Ectodermal cell (in vitro differentiated cells): Measurements from ENCODE around the gene NRG3. TPM values are rescaled to one million over a fixed set of nuclear protein-coding genes. Genes with fewer than 3 reads are reported as not detected.

Experiments used
- H3K27ac ChIP-seq: 2 replicates; pipeline ENCODE4 v1.7.0; 2013; ENCODE audit warnings: mild to moderate bottlenecking, low read depth, low read length; ENCODE audit not compliant: insufficient read depth, poor library complexity, severe bottlenecking
- H3K27me3 ChIP-seq: 2 replicates; pipeline ENCODE4 v1.7.0; 2013; ENCODE audit warnings: mild to moderate bottlenecking, low read length; ENCODE audit not compliant: insufficient read depth, control insufficient read depth, poor library complexity, severe bottlenecking
- H3K36me3 ChIP-seq: one replicate; pipeline ENCODE4 v1.7.0; 2013; ENCODE audit warnings: low read length; ENCODE audit not compliant: control insufficient read depth, insufficient read depth
- H3K4me1 ChIP-seq: one replicate; pipeline ENCODE4 v1.7.0; 2013; ENCODE audit warnings: low read length; ENCODE audit not compliant: control insufficient read depth, insufficient read depth
- H3K4me3 ChIP-seq: 2 replicates; pipeline ENCODE4 v1.7.0; 2013; ENCODE audit warnings: low read depth, low read length, control low read depth; ENCODE audit not compliant: insufficient read depth
- H3K9me3 ChIP-seq: 2 replicates; pipeline ENCODE4 v1.7.0; 2013; ENCODE audit warnings: mild to moderate bottlenecking, low read length, moderate library complexity; ENCODE audit not compliant: control insufficient read depth
- WGBS, 2 experiments: methylation state at CpG; one replicate each; pipeline ENCODE4 v1.1.7; 2013; ENCODE audit warnings: missing lambda C conversion rate in 2 of 2; 5-methylcytosine and 5-hydroxymethylcytosine counted together
- polyA plus RNA-seq, 4 experiments: library from polyadenylated mRNA; stranded (reverse); fragments of 50-300 nt; gene quantifications; one replicate each; pipeline ENCODE4 v1.2.3, GENCODE V29; 2013

Gene NRG3
- polyA plus RNA-seq (2013, experiment 1 of 4): 7.9 TPM
- polyA plus RNA-seq (2013, experiment 2 of 4): 6.0 TPM
- polyA plus RNA-seq (2013, experiment 3 of 4): 5.5 TPM
- 5.8 TPM for polyA plus RNA-seq (2013, experiment 4 of 4)

DNA sequence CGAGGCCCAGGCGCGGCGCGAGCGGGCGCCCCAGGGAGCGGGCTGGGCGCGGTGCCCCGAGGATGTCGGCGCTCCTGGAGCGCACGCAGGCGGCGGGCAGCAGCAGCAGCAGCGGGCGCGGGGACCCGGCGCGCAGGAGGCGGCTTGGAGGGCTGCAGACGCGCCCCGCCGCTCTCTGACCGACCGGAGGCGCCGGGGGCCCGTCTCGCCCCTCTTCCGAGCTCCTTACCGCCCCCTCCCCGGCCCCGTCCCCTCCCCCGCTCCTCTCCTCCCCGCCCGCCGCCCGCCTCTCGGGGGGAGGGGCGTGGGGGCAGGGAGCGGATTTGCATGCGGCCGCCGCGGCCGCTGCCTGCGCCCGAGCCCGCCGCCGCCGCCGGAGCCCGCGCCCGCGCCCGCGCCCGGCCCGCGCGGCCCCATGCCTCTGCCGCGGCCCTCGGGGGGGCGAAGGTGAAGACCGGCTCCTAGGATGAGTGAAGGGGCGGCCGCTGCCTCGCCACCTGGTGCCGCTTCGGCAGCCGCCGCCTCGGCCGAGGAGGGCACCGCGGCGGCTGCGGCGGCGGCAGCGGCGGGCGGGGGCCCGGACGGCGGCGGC, at the start of gene NRG3:
NRG3 (plus strand) TSS at position 320 of the 592 bp plus-strand sequence.
- WGBS, 2 experiments: 0% methylated on average over 89 to 91 of the region's 95 CpGs
- H3K27me3 ChIP-seq: peaks cover 53% of the 10 kb centered on the region
- peak within 1 kb of the TSS; percentile 66 for H3K4me3 ChIP-seq
- H3K9me3 ChIP-seq: no peaks in the 10 kb centered on the region
- H3K36me3 ChIP-seq: no peaks in the 10 kb centered on the region
- no peak within 1 kb of the TSS for H3K27ac ChIP-seq
- H3K4me1 ChIP-seq: peaks cover 13% of the 10 kb centered on the region

DNA sequence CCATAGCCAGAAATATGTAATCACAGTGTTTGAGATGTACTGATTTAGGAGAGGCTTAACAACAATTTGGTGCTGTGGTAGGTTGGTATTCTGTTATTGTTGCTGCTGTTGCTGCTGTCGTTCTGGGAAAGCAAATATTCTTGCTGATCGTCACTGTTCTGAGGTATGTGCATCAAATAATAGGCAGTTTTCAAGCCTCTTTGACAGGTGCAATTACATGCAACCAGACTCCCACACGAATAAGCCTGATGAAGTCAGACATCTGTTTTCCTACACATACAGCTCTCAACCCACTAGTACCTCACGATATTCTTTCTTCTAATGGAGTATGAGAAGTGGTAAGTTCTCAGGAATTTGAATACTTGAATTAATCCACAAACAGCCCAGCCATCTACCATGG, 46.7 kb upstream of the NRG3 start:
- H3K27me3 ChIP-seq: no peaks in the 10 kb centered on the region
- H3K4me3 ChIP-seq: no peak overlapping the region
- H3K36me3 ChIP-seq: no peaks in the 10 kb centered on the region
- H3K9me3 ChIP-seq: no peaks in the 10 kb centered on the region
- no peak overlapping the region for H3K27ac ChIP-seq
- no peaks in the 10 kb centered on the region for H3K4me1 ChIP-seq
- WGBS, 2 experiments: 75 to 88% methylated on average over 3 of the region's 4 CpGs

DNA sequence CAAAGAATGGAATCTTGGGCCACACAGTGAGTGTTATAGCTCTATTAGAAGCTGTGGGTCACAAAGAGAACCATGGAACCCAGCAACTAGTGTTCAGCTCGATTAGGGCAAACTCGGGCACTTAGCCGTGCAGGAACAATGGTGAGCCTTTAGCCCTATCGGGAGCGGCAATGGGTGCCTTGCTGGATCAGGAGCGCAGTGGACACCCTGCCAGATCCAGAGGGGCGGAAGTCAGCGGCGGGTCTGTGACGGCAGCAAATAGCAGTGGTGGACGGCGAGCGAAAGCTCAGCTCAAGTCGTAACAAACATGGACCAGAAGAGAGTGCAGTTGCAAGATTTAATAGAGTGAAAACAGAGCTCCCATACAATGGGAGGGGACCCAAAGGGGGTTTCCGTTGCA, 43.9 kb upstream of the NRG3 start:
- Histone ChIP-seq H3K4me3 (no peak overlapping the region), H3K36me3 (no peaks in the 10 kb centered on the region), H3K4me1 (no peaks in the 10 kb centered on the region), H3K9me3 (no peaks in the 10 kb centered on the region), H3K27ac (no peak overlapping the region), H3K27me3 (no peaks in the 10 kb centered on the region)
- WGBS, 2 experiments: 94 to 95% methylated on average over 15 of the region's 15 CpGs

DNA sequence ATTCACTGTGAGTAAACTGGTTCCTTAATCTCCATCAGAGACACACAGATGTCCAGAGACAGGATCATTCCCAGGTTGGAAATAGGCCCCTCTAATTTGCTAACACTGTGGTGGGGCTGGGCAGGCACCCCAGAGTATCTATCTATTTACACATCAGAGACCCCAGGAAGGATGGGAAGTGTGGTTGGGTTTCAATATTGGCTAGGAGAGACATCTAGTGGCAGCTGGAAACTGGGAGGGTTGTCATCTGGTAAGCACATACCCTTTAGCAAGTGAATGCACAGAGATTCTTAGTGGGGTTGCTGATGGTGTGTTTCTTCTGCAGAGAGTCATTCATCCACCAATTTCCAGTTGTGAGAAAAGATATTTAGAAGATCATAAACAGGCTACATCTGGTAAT, 36.0 kb upstream of the NRG3 start:
- Histone ChIP-seq H3K36me3 (no peaks in the 10 kb centered on the region), H3K9me3 (no peaks in the 10 kb centered on the region), H3K4me1 (peaks cover 11% of the 10 kb centered on the region), H3K27ac (no peak overlapping the region), H3K27me3 (no peaks in the 10 kb centered on the region), H3K4me3 (no peak overlapping the region)

DNA sequence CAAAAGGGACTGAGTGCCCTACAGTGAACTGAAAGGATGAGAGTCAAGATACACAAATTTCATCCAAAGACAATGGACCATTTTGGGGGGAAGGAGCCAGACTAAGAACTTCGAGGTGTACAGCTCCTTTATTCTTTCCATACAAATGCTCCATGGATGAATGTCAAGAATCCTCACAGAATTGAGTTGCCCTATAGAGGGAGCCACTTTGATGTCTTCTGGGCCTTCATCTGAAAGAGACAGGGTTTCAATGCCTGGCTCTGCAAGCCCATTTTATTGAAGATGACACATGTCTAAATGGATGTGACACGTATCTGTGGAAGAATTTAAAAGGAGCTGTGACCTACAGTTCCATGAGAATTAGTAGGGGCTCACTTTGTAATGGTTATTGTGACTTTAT, 32.0 kb upstream of the NRG3 start:
- H3K4me3 ChIP-seq: no peak overlapping the region

DNA sequence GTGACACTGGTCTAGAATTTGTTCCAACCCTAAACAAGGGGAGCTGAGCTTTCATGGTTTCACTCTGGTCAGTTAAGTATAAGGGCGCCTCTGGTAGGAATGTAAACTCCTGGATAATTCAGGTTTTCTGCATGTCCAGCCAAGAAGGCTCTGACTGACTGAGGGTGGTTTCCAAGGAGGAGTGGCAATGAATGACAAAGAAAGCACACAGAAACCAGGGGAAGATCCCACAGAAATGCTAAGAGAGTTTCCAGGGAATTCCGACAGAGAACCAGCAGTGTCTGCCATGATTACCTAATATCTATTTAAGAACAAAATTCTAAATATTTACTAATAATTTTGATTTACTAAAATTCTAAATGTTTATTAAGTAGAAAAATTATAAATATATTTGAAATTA, 27.3 kb upstream of the NRG3 start:
- 15 to 25% methylated on average over 1 of the region's 2 CpGs for WGBS, 2 experiments
- Histone ChIP-seq H3K36me3 (no peaks in the 10 kb centered on the region), H3K4me1 (no peaks in the 10 kb centered on the region), H3K9me3 (no peaks in the 10 kb centered on the region), H3K27ac (no peak overlapping the region), H3K27me3 (no peaks in the 10 kb centered on the region), H3K4me3 (no peak overlapping the region)

More for the DNA sequence above, 32.0 kb upstream of the NRG3 start:
- Histone ChIP-seq H3K27ac (no peak overlapping the region), H3K4me1 (peaks cover 11% of the 10 kb centered on the region), H3K36me3 (no peaks in the 10 kb centered on the region), H3K9me3 (no peaks in the 10 kb centered on the region), H3K27me3 (no peaks in the 10 kb centered on the region)
- WGBS, 2 experiments: 81 to 85% methylated on average over 2 of the region's 2 CpGs

DNA sequence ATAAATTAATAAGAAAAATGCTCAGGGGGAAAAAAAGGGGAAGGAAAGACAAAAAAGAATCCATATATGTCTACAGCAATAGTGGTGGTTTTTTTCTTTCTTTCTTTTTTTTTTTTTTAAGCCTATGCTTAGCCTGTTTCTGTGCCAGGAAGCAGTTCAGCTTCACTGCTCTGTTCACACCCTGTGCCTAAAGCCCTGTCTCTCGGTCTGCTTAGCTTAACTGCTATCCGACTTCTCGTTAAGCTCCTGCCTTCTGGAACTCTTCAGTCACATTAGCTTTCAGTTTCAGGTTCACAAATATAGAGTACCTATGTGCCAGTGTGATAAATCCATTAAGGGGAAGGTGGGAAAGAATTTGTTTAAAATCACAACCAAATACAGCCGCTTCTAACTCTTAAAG, 26.5 kb upstream of the NRG3 start:
- no peaks in the 10 kb centered on the region for H3K27me3 ChIP-seq
- no peaks in the 10 kb centered on the region for H3K4me1 ChIP-seq
- H3K36me3 ChIP-seq: no peaks in the 10 kb centered on the region
- H3K4me3 ChIP-seq: no peak overlapping the region
- no peaks in the 10 kb centered on the region for H3K9me3 ChIP-seq
- WGBS, 2 experiments: 19 to 24% methylated on average over 3 of the region's 4 CpGs
- H3K27ac ChIP-seq: no peak overlapping the region

DNA sequence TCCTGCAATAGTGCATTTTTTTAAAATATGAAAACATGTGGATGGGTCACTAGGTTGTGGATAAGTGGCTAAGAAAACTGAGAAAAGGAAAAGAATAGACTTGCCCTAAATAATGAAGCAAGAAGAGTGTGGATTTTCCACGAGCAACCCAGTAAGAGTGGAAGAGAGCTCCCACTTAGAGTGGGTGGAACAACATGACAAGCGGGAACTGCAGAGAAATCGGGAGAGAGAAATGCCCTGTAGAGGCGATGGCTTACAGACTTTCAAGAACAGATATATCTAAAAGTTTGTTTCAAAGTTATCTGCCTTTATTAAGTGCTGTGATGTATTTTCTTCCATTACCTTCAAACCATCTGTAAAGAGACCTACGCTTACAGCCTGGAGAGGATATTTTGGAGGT, 26.1 kb upstream of the NRG3 start:
- no peaks in the 10 kb centered on the region for H3K27me3 ChIP-seq
- H3K27ac ChIP-seq: no peak overlapping the region
- no peaks in the 10 kb centered on the region for H3K4me1 ChIP-seq
- H3K9me3 ChIP-seq: no peaks in the 10 kb centered on the region
- H3K4me3 ChIP-seq: no peak overlapping the region
- 93 to 94% methylated on average over 5 of the region's 5 CpGs for WGBS, 2 experiments
- no peaks in the 10 kb centered on the region for H3K36me3 ChIP-seq

DNA sequence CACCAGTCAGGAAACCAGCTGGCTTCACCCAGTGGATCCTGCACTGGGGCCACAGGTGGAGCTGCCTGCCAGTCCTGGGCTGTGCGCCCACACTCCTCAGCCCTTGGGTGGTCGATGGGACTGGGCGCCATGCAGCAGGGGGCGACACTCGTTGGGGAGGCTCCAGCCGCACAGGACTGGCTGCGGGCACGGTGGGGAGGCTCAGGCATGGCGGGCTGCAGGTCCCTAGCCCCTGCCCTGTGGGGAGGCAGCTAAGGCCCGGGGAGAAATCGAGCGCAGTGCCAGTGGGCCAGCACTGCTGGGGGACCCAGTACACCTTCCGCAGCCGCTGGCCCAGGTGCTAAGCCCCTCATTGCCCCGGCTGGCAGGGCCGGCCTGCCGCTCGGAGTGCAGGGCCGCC, 12.4 kb upstream of the NRG3 start:
- no peaks in the 10 kb centered on the region for H3K36me3 ChIP-seq
- WGBS, 2 experiments: 97% methylated on average over 19 of the region's 19 CpGs
- no peaks in the 10 kb centered on the region for H3K9me3 ChIP-seq
- no peaks in the 10 kb centered on the region for H3K27me3 ChIP-seq
- no peaks in the 10 kb centered on the region for H3K4me1 ChIP-seq
- no peak overlapping the region for H3K27ac ChIP-seq
- H3K4me3 ChIP-seq: no peak overlapping the region

DNA sequence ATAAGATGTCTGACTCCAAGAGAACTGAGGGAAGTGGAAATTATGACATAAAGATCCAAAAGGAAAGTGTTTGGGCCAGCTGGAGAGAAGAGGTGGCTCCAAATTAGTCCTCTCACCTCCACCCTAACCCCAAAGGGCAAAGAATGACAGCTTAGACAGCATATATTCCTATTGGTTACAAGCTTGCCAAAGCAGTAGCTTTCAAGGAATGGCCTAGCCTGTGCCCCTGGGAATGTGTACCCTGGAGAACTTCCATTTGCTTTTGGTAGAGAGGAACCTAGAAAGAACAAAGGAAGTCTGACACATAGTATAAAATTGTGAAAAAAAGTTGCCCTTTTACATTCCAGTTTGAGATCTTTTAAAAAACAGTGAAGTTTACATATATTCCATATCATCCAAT, 11.2 kb upstream of the NRG3 start:
- Histone ChIP-seq H3K27me3 (no peaks in the 10 kb centered on the region), H3K9me3 (no peaks in the 10 kb centered on the region), H3K4me3 (no peak overlapping the region), H3K27ac (no peak overlapping the region), H3K4me1 (no peaks in the 10 kb centered on the region), H3K36me3 (no peaks in the 10 kb centered on the region)

DNA sequence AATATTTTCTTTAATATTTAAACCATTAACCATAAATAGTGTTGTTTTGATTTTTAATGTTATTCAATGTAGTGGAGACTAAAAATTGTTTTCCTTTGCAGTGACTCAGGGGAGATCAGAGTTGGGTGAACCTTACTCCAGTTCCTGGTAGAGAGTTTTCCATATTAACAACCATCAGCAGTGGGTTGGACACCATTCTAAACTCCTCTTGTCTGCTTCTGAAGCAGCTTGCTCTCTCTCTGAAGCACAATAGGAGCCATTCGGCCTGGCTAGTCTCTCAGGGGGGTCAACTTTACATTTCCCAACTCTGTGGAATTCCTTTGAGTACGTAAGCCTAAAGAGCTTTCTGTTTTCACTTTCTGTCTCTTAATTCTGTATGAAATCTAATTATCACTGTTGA, 9.4 kb upstream of the NRG3 start:
- no peaks in the 10 kb centered on the region for H3K9me3 ChIP-seq
- no peaks in the 10 kb centered on the region for H3K4me1 ChIP-seq
- 5 to 8% methylated on average over 1 to 2 of the region's 2 CpGs for WGBS, 2 experiments
- H3K4me3 ChIP-seq: no peak overlapping the region
- no peaks in the 10 kb centered on the region for H3K27me3 ChIP-seq
- H3K27ac ChIP-seq: no peak overlapping the region
- no peaks in the 10 kb centered on the region for H3K36me3 ChIP-seq
